ENCODE measurements around the gene FAM13A. TPM values are rescaled to one million over a fixed set of nuclear protein-coding genes. Genes with fewer than 3 reads are reported as not detected.

The FAM13A gene
- total and polyA plus RNA-seq, 2 of the 8 experiments (the other 6 are each of a cell fraction or from before 2014, with no cell fraction given): 7.1 to 16.5 TPM

- Histone ChIP-seq H2BK15ac (ENCODE audit: low read length) (no peak overlapping the region), H2BK5ac (ENCODE audit: low read depth, low read length) (no peak overlapping the region), H2AK5ac (ENCODE audit: low read depth, low read length) (no peak overlapping the region), H4K20me1 (replicated peaks in 1 of 2; ENCODE audit: control insufficient read depth in 1 of 2, insufficient read depth in 2 of 2, low read length in 2 of 2) (peaks cover 0 to 2% of the 10 kb centered on the region in 2 experiments), H3K36me3 (ENCODE audit: control insufficient read depth in 2 of 4, insufficient read depth in 4 of 4, low read length in 3 of 4) (no peaks in the 10 kb centered on the region; a peak in 1 of 8 replicates), H2AFZ (ENCODE audit: low read length) (no peak overlapping the region), H3K23me2 (ENCODE audit: low read depth, low read length) (no peaks in the 10 kb centered on the region), H3K56ac (replicated peaks; ENCODE audit: insufficient read length, low read depth, low read length) (no peak overlapping the region), H2BK12ac (ENCODE audit: low read depth, low read length) (no peak overlapping the region), H3K18ac (ENCODE audit: extremely low read depth, low read length) (no peak overlapping the region), H4K5ac (ENCODE audit: insufficient read length, low read depth, low read length) (no peak overlapping the region), H3K14ac (ENCODE audit: insufficient read length) (no peak overlapping the region), H3K79me2 (ENCODE audit: control insufficient read depth in 1 of 2, insufficient read depth in 2 of 2, low read length in 2 of 2) (no peaks in the 10 kb centered on the region), H4K91ac (replicated peaks; ENCODE audit: insufficient read length, low read length) (no peak overlapping the region), H3K4me3 (ENCODE audit: extremely low read depth in 1 of 4, insufficient read depth in 2 of 4, low read depth in 3 of 4, low read length in 4 of 4) (peak overlapping the region in 1 of 4 experiments; percentile 22; a peak in 1 of 8 replicates), H3K4ac (replicated peaks; ENCODE audit: insufficient read length, low read depth, low read length) (no peak overlapping the region), H3K27ac (ENCODE audit: low read depth, low read length) (no peak overlapping the region), H3K27me3 (replicated peaks in 1 of 4; ENCODE audit: control insufficient read depth in 3 of 4, extremely low read depth in 1 of 4, insufficient read depth in 3 of 4, low read length in 3 of 4) (no peaks in the 10 kb centered on the region), H4K8ac (ENCODE audit: extremely low read depth, insufficient read depth, low read length) (no peak overlapping the region), H3K4me2 (ENCODE audit: insufficient read depth in 1 of 2, low read depth in 2 of 2, low read length in 2 of 2) (peak overlapping the region in 1 of 2 experiments; percentile 44; a peak in 1 of 4 replicates), H2BK20ac (ENCODE audit: low read length) (no peak overlapping the region), H3K9me3 (ENCODE audit: insufficient read depth in 2 of 2, low read depth in 1 of 2, low read length in 1 of 2) (peaks cover 6 to 12% of the 10 kb centered on the region in 2 experiments; a peak in 3 of 4 replicates), H3K4me1 (replicated peaks in 1 of 4; ENCODE audit: control insufficient read depth in 3 of 4, insufficient read depth in 4 of 4, low read length in 3 of 4) (peaks cover 0 to 8% (median 4%) of the 10 kb centered on the region in 4 experiments; a peak in 5 of 7 replicates), H3K9ac (replicated peaks in 1 of 4; ENCODE audit: extremely low read depth in 1 of 4, low read depth in 3 of 4, low read length in 3 of 4) (no peak overlapping the region), H3K79me1 (ENCODE audit: low read depth, low read length) (no peaks in the 10 kb centered on the region), H2BK120ac (replicated peaks; ENCODE audit: low read depth, low read length) (no peak overlapping the region), H3K23ac (ENCODE audit: insufficient read length) (no peak overlapping the region)
- ChIA-PET CTCF (ENCODE audit: partially characterized antibody) (no interaction called here), POLR2A (ENCODE audit: partially characterized antibody) (no interaction called here)
- peak; percentile 58 for FAIRE-seq
- WGBS, 2 experiments (ENCODE audit: extremely low coverage in 1 of 2, insufficient coverage in 1 of 2, insufficient read length in 1 of 2, insufficient replicate concordance in 2 of 2, low coverage in 1 of 2, low lambda C conversion rate in 2 of 2, missing lambda C conversion rate in 1 of 2): 13% methylated on average over 1 of the region's 1 CpG; no CpG with 5 or more reads in 1 of the 2 experiments
- DNase-seq (ENCODE audit: low read depth in 1 of 2, low spot score in 2 of 2): no peak
- TF ChIP-seq SIRT6 (IDR thresholded peaks at IDR 0.05; ENCODE audit: low read length): no peak
Measured at GRCh38 chr4:88960576-88960975, 96.4 kb downstream of the FAM13A start.

Data from H1 (cell line).